H1 (cell line): Measurements from ENCODE around the gene CAPN9. TPM values are rescaled to one million over a fixed set of nuclear protein-coding genes. Genes with fewer than 3 reads are reported as not detected.

Experiments
- SP2 ChIP-seq: IDR thresholded peaks from 2 replicates; pipeline ENCODE4 v1.6.1; 2012; ENCODE audit warnings: mild to moderate bottlenecking, low read length, inconsistent platforms
- TBP ChIP-seq: IDR thresholded peaks from 2 replicates; pipeline ENCODE4 v1.6.1; 2011; ENCODE audit warnings: low read depth, low read length, improper control_type of control experiment
- polyA plus RNA-seq, 7 experiments: library from polyadenylated mRNA; depleted of rRNA in 3 of 7; stranded (reverse) in 5 of 7; unstranded in 2 of 7; fragments of >200 nt in 5 of 7; fragments of 200-250 nt in 2 of 7; gene quantifications; 1 replicate in 5 of 7; 2 replicates in 1 of 7; 4 replicates in 1 of 7; pipeline versions ENCODE4 v1.2.1 to v1.2.3, GENCODE V29; 2011 to 2013; ENCODE audit warnings: missing spikeins in 2 of 7, mixed read lengths in 2 of 7
- total RNA-seq: library from RNA; stranded (reverse); fragmentation: NEBNext Ultra II Directional; extraction: Animal tissue kit (Norgen Biotek cat#: 25700); gene quantifications from 2 replicates; pipeline ENCODE4 v1.2.1, GENCODE V29; 2021

The CAPN9 gene
- total and polyA plus RNA-seq, 2 of the 8 experiments (the other 6 are each of a cell fraction or from before 2014, with no cell fraction given), result 0.22 to 0.76 TPM

- TF ChIP-seq TBP, result no peak
- no peak for TF ChIP-seq SP2
These were observed 59.8 kb downstream of the CAPN9 start (continued) for GRCh38 chr1:230807029-230807428.
